ENCODE results near the gene SIGLEC5.

- TF ChIP-seq, protein P1, sequence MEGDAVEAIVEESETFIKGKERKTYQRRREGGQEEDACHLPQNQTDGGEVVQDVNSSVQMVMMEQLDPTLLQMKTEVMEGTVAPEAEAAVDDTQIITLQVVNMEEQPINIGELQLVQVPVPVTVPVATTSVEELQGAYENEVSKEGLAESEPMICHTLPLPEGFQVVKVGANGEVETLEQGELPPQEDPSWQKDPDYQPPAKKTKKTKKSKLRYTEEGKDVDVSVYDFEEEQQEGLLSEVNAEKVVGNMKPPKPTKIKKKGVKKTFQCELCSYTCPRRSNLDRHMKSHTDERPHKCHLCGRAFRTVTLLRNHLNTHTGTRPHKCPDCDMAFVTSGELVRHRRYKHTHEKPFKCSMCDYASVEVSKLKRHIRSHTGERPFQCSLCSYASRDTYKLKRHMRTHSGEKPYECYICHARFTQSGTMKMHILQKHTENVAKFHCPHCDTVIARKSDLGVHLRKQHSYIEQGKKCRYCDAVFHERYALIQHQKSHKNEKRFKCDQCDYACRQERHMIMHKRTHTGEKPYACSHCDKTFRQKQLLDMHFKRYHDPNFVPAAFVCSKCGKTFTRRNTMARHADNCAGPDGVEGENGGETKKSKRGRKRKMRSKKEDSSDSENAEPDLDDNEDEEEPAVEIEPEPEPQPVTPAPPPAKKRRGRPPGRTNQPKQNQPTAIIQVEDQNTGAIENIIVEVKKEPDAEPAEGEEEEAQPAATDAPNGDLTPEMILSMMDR (conservative IDR thresholded peaks at IDR 0.05), result no peak
- no peak for TF ChIP-seq ZFX (IDR thresholded peaks at IDR 0.05)
Observed at GRCh38 chr19:51652266-51652665, 22.1 kb upstream of the SIGLEC5 start.

All from C4-2B (cell line).